Measurements from ENCODE around the gene C15orf61. TPM values are rescaled to one million over a fixed set of nuclear protein-coding genes. Genes with fewer than 3 reads are reported as not detected.
A peak's percentile ranks its signal among the peaks of the same experiment; 100 is the strongest.

Gene C15orf61
- polyA plus RNA-seq, 1 donor from 2014 or later, result 20.6 TPM

- Histone ChIP-seq H3K79me2 (replicated peaks; ENCODE audit: insufficient read depth, low read length) (no peaks in the 10 kb centered on the region), H3K4me2 (ENCODE audit: low read length) (peak within 1 kb of the TSS; percentile 74), H3K4me3 (ENCODE audit: low read length) (peak within 1 kb of the TSS; percentile 89), H3F3A (ENCODE audit: insufficient read depth, low read length, poor library complexity, severe bottlenecking) (no peaks in the 10 kb centered on the region), H3K36me3 (ENCODE audit: insufficient read depth, low read length) (no peaks in the 10 kb centered on the region), H2AFZ (ENCODE audit: low read depth, low read length) (peak within 1 kb of the TSS; percentile 89), H3K27ac (ENCODE audit: low read length) (peak within 1 kb of the TSS; percentile 64), H3K9me3 (ENCODE audit: low read length) (no peaks in the 10 kb centered on the region), H3K9me2 (ENCODE audit: insufficient read depth, low read length) (no peaks in the 10 kb centered on the region), H3K9ac (ENCODE audit: low read length) (peak within 1 kb of the TSS; percentile 89), H3K27me3 (ENCODE audit: insufficient read depth, low read depth, low read length) (no peaks in the 10 kb centered on the region), H4K20me1 (ENCODE audit: insufficient read depth) (no peaks in the 10 kb centered on the region)
- TF ChIP-seq SMC3 (conservative IDR thresholded peaks at IDR 0.05; ENCODE audit: poor library complexity), result peak; percentile 30
- no peak for TF ChIP-seq EZH2 (IDR thresholded peaks at IDR 0.05; ENCODE audit: borderline replicate concordance, insufficient read depth, low read length, poor library complexity, severe bottlenecking)
- TF ChIP-seq RAD21 (conservative IDR thresholded peaks at IDR 0.05), result peak; percentile 37
- TF ChIP-seq MXI1 (conservative IDR thresholded peaks at IDR 0.05; ENCODE audit: poor library complexity, severe bottlenecking), result peak; percentile 93
- TF ChIP-seq EP300 (conservative IDR thresholded peaks at IDR 0.05; ENCODE audit: poor library complexity, severe bottlenecking), result peak; percentile 38
- peak; percentile 19 for TF ChIP-seq CTCF (IDR thresholded peaks at IDR 0.05; ENCODE audit: poor library complexity, severe bottlenecking)
- TF ChIP-seq POLR2AphosphoS5 (IDR thresholded peaks at IDR 0.05), result peak; percentile 63
- TF ChIP-seq REST (IDR thresholded peaks at IDR 0.05; ENCODE audit: borderline replicate concordance), result peak; percentile 57
- TF ChIP-seq TAF1 (IDR thresholded peaks at IDR 0.05; ENCODE audit: low read depth), result no peak
Observed at GRCh38 chr15:67542420-67543347, 21.8 kb downstream of the C15orf61 start, which contains the start of gene MAP2K5. Gene MAP2K5 (plus strand): TSS chr15:67542703. CDS start chr15:67543336, 633 bp downstream.

GRCh38 chr15:67543348-67543718, 22.4 kb downstream of the C15orf61 start:
- no peaks in the 10 kb centered on the region for H3F3A ChIP-seq (ENCODE audit: insufficient read depth, low read length, poor library complexity, severe bottlenecking)
- TF ChIP-seq RAD21 (conservative IDR thresholded peaks at IDR 0.05) (no peak), TAF1 (IDR thresholded peaks at IDR 0.05; ENCODE audit: low read depth) (no peak), POLR2AphosphoS5 (IDR thresholded peaks at IDR 0.05) (no peak), REST (IDR thresholded peaks at IDR 0.05; ENCODE audit: borderline replicate concordance) (no peak), SMC3 (conservative IDR thresholded peaks at IDR 0.05; ENCODE audit: poor library complexity) (no peak), MXI1 (conservative IDR thresholded peaks at IDR 0.05; ENCODE audit: poor library complexity, severe bottlenecking) (no peak), EZH2 (IDR thresholded peaks at IDR 0.05; ENCODE audit: borderline replicate concordance, insufficient read depth, low read length, poor library complexity, severe bottlenecking) (no peak), EP300 (conservative IDR thresholded peaks at IDR 0.05; ENCODE audit: poor library complexity, severe bottlenecking) (no peak), CTCF (IDR thresholded peaks at IDR 0.05; ENCODE audit: poor library complexity, severe bottlenecking) (no peak)
- H3K4me2 ChIP-seq (ENCODE audit: low read length), result peak overlapping the region; percentile 71
- H3K9me3 ChIP-seq (ENCODE audit: low read length), result no peaks in the 10 kb centered on the region
- H3K36me3 ChIP-seq (ENCODE audit: insufficient read depth, low read length), result no peaks in the 10 kb centered on the region
- no peaks in the 10 kb centered on the region for H3K27me3 ChIP-seq (ENCODE audit: insufficient read depth, low read depth, low read length)
- peak overlapping the region; percentile 47 for H3K27ac ChIP-seq (ENCODE audit: low read length)
- H2AFZ ChIP-seq (ENCODE audit: low read depth, low read length), result peak overlapping the region; percentile 52
- H3K79me2 ChIP-seq (replicated peaks; ENCODE audit: insufficient read depth, low read length), result no peaks in the 10 kb centered on the region
- peak overlapping the region; percentile 89 for H3K9ac ChIP-seq (ENCODE audit: low read length)
- H4K20me1 ChIP-seq (ENCODE audit: insufficient read depth), result no peaks in the 10 kb centered on the region
- no peaks in the 10 kb centered on the region for H3K9me2 ChIP-seq (ENCODE audit: insufficient read depth, low read length)
- peak overlapping the region; percentile 89 for H3K4me3 ChIP-seq (ENCODE audit: low read length)

Data from neural cell (in vitro differentiated cells).